ENCODE results near the gene EPHA8.

DNA sequence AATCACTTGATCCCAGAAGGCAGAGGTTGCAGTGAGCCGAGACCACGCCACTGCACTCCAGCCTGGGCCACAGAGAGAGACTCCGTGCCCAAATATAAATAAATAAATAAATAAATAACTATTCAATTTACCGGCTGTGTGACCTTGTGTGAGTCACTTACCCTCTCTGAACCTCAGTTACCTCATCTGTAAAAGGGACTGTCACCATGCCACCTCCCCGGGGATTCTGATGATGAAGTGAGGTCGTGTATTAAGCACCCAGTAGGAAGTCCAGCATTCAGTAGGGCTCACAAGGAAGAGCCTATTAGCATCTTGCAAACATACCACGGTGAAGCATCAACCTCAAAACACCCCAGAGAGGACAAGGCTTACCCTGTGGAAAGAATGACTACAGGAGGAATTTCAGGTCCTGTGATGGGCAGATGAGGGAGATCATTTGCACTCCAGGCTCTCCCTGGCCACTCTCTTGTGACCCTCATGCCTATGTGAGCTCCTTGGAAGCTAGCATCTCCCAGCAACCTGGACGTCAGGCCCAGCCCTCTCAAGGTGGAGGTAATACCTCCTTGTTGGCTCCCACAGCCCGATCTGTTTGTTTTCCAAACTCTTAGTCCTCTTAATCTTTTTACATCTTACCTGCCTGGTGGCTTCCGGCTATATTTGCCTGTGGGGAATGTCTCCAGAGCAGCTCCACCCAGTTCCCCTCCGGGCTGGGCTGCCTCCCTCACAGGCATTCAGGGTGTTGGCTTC lies 65.6 kb downstream of the EPHA8 start:
- TF ChIP-seq CTCF (IDR thresholded peaks at IDR 0.05; ENCODE audit: insufficient read depth, low read depth, low read length) = no peak
- TF ChIP-seq EZH2 (IDR thresholded peaks at IDR 0.05; ENCODE audit: insufficient read depth, low read length) = no peak

Data from astrocyte (in vitro differentiated cells and primary cell).